ENCODE data around the gene CUL5.
A peak's percentile ranks its signal among the peaks of the same experiment; 100 is the strongest.

CUL5 gene

GRCh38 chr11:108008656-108009496 is at the start of gene CUL5:
TSS of gene CUL5 (plus strand) at chr11:108008898. CDS start at chr11:108009349, 451 bp downstream.
- DNase-seq = peak; percentile 91

DNA sequence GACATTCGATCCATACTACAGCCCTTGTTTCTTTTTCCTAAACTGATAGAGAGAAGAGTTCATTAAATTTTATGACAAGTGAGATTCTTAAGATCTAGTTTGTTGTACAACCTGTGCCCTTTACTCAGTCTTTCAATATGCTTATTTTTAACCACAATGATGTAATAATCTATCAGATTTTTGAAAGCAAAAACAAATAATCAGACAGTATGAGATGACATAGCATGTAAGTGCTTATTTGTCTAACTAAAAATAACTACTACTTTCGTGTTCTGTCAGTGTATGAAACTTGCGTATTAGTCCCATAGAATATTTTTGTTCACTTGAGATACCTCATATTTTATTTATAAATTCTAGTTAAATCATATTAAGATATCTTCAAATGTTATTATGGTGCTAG is 47.2 kb upstream of the CUL5 start:
- no peak for DNase-seq

GRCh38 chr11:107962181-107962580 is 46.5 kb upstream of the CUL5 start:
- peak; percentile 2 for DNase-seq

GRCh38 chr11:107963091-107963490 is 45.6 kb upstream of the CUL5 start:
- DNase-seq = no peak

DNA sequence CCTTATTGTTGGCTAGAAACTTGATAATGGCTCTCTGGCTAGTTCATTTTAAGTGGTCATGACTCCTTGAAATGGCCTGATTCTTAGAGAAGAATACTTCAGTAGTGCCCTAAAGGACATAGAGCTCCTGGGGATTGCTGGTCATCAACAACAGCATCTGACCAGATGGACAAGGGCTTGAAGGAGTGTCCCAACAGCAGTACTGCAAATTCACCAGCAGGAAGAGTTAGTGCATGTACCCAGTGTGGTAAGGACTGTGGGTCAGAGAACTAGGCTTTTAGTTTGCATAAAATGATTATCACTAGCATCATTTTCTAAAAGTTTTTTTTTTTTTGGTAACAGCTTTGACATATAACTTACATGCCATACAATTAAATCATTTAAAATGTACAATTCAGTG is 39.5 kb upstream of the CUL5 start:
- DNase-seq = no peak

DNA sequence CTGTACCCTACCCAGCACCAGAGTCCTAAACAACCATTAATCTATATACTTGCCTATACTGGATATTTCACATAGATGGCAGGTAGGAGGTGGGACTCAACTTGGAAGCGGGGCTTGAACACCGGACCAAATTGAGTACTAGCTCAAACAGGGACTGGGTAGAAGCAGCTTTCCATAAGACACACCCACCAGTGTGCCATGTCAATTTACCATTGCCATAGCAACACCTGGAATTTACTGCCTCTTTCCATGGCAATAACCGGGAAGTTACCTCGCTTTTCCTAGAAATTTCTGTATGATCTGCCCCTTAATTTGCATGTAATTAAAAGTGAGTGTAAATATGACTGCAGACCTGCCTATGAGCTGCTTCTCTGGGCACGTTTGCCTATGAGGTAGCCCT is 38.6 kb upstream of the CUL5 start:
- DNase-seq = no peak

DNA sequence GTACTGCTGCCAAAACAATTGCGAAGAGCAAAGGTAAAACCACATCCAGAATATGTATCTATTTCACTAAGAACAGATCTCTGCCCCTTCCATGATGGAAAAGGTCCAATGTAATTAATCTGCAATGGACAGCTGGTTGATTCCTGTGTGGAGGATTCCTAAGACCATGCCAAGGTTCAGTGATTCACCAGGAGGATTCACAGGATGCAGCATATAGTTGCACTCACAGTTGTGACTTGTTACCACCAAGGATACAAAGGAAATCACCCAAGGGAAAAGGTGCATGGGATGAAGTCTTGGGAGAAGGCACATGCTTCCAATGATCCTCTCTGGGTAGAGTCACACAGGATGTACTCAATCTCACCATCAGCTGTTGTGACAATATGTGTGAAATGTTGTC is 35.1 kb upstream of the CUL5 start:
- no peak for DNase-seq

DNA sequence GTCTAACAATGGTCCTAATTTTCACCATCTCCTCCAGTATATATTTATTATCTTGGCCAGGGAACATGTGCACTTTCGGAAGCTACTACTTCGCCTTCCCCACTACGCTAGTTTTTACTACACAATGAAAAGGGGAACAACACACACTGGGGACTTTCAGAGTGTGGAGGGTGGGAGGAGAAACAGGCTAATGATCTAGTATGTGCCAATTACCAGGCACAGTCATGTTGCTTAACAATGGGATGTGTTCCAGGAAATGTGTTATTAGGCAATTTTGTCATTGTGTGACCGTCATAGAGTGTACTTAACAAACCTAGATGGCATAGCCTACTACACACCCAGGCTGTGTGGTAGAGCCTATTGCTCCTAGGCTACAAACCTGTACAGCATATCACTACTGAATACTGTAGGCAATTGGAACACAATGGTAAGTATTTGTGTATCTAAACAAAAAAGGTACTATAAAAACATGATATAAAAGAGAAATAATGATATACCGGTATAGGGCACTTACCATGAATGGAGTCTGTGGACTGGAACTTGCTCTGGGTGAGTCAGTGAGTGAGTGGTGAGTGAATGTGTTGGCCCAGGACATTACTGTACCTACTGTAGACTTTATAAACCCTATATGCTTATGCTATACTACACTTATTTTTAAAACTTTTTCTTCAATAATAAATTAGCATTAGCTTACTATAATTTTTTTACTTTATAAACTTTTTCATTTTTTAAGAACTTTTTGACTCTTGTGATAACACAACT is 20.1 kb upstream of the CUL5 start:
- no peak for DNase-seq

- DNase-seq = no peak
Observed at GRCh38 chr11:107991868-107992414, 16.8 kb upstream of the CUL5 start.

- no peak for DNase-seq
Observed at GRCh38 chr11:107996006-107996776, 12.5 kb upstream of the CUL5 start.

GRCh38 chr11:107998761-107999160 is 9.9 kb upstream of the CUL5 start:
- no peak for DNase-seq

DNA sequence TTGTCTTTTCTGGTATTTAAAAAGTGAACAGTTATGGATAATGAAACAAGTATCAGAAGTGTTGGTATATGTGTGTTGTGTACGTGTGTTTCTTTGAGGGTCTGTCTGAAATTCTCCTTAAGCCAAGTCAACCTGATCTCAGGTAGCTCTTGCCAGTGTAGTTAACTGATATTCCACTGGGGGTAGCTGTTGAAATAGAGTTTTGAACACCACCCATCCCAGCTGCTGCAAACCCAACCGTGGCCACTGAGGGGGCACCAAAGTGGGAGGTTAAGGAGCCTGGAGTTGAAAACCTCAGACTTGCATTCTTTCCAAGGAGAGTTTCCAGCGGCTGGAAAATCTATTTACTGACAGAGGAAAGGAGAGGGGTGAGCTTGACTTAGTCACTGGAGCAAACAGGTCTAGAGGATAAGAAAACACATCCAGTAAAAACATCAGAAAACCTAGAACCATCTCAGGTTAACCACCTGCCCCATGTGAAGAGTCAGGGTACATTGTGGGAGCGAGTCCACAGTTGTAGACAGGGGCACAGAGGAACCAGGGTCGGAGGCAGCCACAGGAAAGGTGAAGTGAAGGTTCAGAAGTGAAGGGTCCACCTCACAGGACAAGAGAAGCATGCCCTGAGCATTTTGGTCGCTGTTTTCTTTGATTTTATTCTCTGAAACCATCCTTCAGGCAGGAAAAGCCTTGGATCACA is 8.8 kb upstream of the CUL5 start:
- peak; percentile 39 for DNase-seq

DNA sequence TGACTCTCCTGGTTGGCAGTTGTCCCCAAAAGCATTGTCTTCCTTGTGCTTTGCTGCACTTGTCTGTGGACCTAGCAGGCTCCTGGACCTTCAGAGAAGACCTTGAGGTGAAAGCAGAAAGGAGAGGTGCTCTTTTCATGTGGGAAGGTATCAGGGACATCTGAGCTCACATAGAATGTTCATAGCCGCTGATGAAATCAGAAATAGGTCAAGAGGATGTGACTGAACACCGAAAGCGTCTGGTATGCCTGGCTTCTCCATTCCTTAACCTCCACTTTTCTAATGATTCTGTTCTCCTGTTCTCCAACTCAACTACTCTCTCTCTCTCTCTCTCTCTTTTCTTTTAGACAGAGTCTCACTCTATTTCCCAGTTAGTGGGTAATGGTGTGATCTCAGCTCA is 6.2 kb upstream of the CUL5 start:
- DNase-seq = no peak

DNA sequence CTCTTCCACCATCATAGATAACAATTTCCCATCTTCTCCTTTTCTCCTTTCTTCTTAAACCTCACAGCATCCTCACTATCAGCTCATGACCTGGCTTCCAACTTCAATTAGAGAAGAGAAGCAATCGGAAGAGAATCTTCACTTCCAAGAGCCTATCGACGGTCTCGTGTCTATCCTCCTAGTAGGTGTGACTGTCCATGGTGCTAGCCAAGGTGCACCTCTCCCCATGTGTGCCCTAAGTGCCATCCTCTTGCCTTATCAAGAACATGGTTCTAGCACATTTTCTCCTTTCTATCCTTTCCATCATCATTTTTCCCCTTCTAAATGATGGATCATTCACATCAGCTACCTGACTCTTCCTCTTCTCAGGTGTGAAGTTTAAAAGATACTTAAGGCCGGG is 5.1 kb upstream of the CUL5 start:
- no peak for DNase-seq

- DNase-seq = no peak
Observed at GRCh38 chr11:108007819-108008218, 879 bp upstream of the CUL5 start.

DNA sequence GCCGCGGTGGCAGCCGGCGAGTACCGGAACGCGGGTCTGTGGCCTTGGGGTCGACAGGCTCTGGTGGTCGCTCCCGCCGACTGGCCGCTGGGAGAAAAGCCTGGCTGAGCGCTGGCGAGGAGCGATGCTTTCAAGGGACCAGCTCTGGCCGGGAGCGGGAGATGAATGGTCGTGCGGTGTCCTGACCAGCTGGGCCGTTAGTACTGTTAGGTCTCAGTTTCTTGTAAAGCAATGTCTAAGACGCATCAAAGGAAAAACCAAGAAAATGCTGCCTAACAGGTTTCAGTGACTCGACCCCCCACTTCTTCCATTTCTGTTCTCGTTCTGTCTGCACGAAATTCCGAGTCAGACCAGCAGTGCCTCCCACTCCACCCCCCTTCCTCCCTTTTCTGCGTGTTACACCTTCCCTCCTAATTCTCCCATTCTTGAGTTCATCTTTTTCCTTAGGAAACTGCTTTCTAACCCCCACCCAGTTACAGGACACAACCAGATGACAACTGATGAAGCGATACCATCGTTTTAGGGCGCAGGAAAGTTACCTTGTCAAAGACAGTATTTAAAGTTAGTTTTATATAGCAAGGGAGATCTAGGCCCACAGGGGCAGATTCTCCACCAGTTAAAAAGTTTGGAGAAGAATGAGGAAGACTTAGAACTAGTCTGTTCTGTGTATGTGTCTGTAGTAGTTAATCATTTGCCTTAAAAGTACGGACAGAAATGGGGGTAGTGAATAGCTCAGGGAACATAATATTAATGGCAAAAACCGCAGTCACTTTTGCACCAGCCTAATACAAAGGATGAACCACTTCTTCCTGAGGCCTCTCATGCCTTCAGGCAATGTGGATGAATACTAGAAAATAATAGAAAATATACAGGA is 1.0 kb downstream of the CUL5 start:
- peak; percentile 16 for DNase-seq

GRCh38 chr11:108012139-108012725 is 3.5 kb downstream of the CUL5 start:
- DNase-seq = no peak

DNA sequence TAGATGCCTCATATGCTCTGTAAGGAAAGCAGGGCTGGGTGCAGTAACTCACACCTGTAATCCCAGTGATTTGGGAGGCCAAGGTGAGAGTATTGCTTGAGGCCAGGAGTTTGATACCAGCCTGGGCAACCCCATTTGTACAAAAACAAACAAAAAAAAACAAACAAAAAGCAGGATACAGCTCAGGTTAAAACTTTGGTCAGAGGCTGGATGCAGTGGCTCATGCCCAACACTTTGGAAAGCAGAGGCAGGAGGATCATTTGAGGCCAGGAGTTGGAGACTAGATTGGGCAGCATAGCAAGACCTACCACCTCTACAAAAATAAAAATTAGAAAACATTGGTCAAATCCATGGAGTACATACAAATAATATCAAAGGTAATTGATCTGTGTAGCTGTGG is 7.9 kb downstream of the CUL5 start:
- no peak for DNase-seq

DNA sequence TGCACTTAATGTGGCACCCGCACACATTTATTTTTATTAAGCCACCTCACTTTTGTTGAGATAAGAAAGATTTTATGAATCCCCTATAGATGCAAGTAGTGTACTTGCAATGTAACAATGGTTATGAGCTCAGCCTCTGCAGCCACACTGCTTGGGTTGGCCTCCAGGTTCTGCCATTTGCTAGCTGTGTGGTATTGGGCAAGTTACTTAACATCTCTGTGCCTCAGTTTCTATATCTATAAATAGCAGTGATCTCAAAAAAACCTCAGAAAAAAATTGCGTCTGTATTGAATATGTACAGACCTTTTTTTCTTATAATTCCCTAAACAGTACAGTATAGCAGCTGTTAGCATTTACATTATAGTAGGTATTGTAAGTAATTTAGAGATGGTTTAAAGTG is 10.0 kb downstream of the CUL5 start:
- no peak for DNase-seq

GRCh38 chr11:108019870-108020540 is 11.3 kb downstream of the CUL5 start:
- peak; percentile 26 for DNase-seq
